GM13977 (cell line): ENCODE data around the gene SPCS1.

Experiments
- DNase-seq: peaks from one replicate; pipeline ENCODE4 v3.0.0; 2012; ENCODE audit warnings: low spot score
- in situ Hi-C: fragments of 300-500 bp; cut with MboI; formaldehyde crosslinking; loops from one replicate; pipeline ENCODE4 v1.12.0; 2022; ENCODE audit warnings: low sequenced_read_pairs, low pct_unique_long_range_greater_than_20kb, mixed read lengths, inconsistent platforms; ENCODE audit not compliant: unreplicated experiment
- TF ChIP-seq, protein P1 (sequence below): IDR thresholded peaks from 2 replicates; pipeline ENCODE4 v1.5.1; 2012; ENCODE audit warnings: mild to moderate bottlenecking, control low read depth; ENCODE audit not compliant: insufficient read depth; ENCODE audit errors: extremely low read depth, missing control alignments

The SPCS1 gene

DNA sequence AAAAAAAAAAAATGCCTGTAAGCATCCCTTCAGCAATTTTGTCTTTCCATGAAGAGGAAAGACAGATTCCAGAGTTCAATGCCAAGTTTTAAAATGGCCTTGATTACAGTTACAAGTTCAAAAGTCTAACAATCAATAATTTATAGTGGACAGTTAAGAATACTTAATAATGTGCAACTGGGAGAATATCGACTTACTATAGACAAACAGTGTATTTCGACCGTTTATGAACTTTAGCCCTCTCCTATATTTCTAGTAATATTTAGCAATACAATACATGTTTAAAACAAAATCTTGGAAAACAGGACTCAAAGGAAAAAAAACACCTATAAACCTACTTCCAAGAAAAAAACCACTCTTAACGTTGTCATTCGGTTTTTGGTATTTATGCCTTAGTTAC, 21.7 kb upstream of the SPCS1 start:
- no peak for DNase-seq
- in situ Hi-C loops: no loop called here
- TF ChIP-seq, protein P1, sequence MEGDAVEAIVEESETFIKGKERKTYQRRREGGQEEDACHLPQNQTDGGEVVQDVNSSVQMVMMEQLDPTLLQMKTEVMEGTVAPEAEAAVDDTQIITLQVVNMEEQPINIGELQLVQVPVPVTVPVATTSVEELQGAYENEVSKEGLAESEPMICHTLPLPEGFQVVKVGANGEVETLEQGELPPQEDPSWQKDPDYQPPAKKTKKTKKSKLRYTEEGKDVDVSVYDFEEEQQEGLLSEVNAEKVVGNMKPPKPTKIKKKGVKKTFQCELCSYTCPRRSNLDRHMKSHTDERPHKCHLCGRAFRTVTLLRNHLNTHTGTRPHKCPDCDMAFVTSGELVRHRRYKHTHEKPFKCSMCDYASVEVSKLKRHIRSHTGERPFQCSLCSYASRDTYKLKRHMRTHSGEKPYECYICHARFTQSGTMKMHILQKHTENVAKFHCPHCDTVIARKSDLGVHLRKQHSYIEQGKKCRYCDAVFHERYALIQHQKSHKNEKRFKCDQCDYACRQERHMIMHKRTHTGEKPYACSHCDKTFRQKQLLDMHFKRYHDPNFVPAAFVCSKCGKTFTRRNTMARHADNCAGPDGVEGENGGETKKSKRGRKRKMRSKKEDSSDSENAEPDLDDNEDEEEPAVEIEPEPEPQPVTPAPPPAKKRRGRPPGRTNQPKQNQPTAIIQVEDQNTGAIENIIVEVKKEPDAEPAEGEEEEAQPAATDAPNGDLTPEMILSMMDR: no peak

DNA sequence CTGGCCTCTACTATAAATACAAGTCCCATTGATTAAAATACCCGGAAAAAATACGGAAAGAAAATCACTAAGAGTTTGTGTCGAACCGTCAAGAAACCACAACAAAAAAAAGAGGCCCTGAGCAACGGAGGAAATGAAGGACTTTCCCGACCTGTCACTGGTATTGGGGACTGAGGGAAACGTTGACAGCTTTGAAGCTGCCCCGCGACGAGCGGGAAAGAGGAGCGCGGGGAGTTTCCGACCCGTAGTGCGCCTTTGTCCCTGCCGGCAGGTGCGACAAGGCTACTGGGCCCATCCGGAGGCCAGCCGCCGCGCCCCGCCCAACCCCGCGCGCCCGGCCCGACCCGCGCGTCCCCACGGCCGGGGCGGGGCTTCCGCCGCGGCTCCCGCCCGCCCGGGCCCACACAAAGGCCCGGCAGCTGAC, 20.6 kb upstream of the SPCS1 start:
- TF ChIP-seq, protein P1: no peak
- in situ Hi-C loops: no loop called here
- peak; percentile 96 for DNase-seq

DNA sequence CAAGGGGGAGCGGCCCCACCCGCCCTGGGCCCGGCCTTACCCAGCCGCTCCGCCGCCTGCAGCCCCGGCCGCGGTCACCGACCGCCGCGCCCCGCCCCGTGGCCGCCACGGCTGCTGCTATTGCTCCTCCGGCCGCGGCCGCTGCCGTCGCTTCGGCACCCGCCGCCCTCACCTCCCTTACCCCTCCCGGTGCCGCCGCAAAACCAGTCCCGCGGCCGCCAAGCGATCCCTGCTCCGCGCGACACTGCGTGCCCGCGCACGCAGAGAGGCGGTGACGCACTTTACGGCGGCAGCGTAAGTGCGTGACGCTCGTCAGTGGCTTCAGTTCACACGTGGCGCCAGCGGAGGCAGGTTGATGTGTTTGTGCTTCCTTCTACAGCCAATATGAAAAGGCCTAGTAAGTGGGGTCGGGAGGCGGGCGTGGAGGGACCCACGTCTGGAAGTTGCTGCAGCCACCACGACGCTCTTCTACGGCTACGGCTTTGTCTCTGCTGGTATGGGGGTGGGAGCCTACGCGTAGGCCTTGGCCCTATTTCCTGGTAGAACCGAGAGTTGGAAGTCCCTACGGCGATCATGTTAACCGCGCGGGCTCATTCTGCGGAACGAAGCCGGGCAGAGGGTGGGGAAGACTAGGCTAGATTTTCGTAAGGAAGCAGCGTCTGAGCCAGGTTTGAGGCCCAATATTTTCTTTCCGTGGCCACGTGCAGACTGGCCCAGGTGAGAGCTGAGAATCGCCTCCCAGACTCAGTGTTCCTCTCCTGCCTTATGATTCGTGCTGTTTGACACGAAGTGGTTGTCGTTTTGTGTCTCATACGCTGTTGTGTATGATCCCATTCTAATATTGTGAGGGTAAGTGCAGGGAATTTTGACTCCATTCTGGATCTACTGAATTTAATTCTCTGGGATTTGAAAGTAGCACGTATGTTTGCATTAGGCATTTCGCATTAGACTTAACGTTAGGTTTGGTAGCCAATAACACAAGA, 19.9 kb upstream of the SPCS1 start, which contains the start of the genes GNL3 and PBRM1:
Gene GNL3 (plus strand): TSS at position 324 of the 983 bp plus-strand sequence. CDS start 61 bp downstream, at position 385.
Gene PBRM1 (minus strand): TSS at position 205 of the 983 bp plus-strand sequence.
- in situ Hi-C loops: no loop called here
- DNase-seq: peak; percentile 94
- TF ChIP-seq, protein P1: no peak

DNA sequence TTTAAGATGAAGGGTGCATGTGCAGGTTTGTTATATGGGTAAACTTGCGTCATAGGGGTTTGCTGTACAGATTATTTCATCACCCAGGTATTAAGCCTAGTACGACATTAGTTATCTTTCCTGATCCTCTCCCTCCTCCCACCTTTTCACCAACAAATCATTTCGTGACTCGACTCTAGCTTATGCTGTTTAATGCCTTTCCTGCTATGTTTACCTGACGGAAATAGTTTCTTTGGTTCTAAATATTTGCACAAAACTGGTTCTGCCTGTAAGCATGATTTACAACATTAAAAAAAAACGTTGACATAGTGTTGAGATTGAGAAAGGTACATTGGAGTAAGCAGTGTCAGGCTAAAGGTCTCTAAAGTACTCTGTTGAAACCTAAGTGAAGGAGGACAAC, 17.6 kb upstream of the SPCS1 start:
- in situ Hi-C loops: no loop called here
- DNase-seq: no peak
- TF ChIP-seq, protein P1: no peak

DNA sequence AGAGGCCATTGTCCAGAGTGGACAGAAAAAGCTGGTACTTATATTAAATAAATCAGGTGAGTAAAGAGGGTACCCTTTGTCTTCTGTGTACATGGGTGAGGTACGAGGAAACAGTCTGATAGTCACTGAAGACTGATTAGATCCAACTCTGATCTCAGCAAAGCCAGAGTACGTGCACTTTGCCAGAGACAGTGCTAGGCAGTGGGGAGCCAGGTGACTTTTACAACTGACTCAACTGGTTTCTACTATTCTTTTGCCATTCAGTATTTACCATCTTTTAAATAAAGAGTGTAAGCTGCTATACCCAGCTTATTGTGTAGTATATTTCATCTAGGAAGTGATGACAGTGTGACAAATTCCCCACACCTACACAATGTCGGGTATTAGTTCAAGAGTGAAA, 16.8 kb upstream of the SPCS1 start:
- no peak for DNase-seq
- in situ Hi-C loops: no loop called here
- TF ChIP-seq, protein P1: no peak

DNA sequence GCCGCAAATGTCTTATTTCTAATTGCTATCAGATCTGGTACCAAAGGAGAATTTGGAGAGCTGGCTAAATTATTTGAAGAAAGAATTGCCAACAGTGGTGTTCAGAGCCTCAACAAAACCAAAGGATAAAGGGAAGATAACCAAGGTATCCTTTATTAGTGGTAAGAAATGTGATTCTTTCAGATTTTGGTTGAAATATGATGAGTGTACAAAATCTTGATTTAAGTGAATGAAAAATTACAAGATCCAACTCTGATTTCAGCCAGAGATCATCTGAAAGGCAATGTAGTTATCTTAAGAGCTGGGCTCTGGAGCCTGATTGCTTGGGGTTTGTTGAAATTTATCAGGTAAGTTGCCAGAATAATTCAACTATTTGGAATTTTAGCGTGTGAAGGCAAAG, 15.3 kb upstream of the SPCS1 start:
- TF ChIP-seq, protein P1: no peak
- no peak for DNase-seq
- in situ Hi-C loops: no loop called here
